Chondrocyte (in vitro differentiated cells): Measurements from ENCODE around the gene PLAC1. TPM values are rescaled to one million over a fixed set of nuclear protein-coding genes. Genes with fewer than 3 reads are reported as not detected.

ENCODE experiments used
- DNase-seq: peaks from one replicate; pipeline ENCODE4 v3.0.0; 2021; ENCODE audit warnings: mixed read lengths, low spot score
- H3K27ac Mint-ChIP-seq: one replicate; pipeline ENCODE4 v1.8.0; 2021; ENCODE audit warnings: mild to moderate bottlenecking, moderate library complexity, mixed read lengths; ENCODE audit not compliant: unreplicated experiment
- H3K27me3 Mint-ChIP-seq: 2 replicates; pipeline ENCODE4 v1.8.0; 2021; ENCODE audit warnings: low read depth, mixed read lengths
- H3K36me3 Mint-ChIP-seq: 2 replicates; pipeline ENCODE4 v1.8.0; 2021; ENCODE audit warnings: low read depth, mixed read lengths
- H3K4me1 Mint-ChIP-seq: 2 replicates; pipeline ENCODE4 v1.8.0; 2021; ENCODE audit warnings: low read depth, mild to moderate bottlenecking, mixed read lengths
- H3K4me3 Mint-ChIP-seq: one replicate; pipeline ENCODE4 v1.8.0; 2021; ENCODE audit warnings: mild to moderate bottlenecking, moderate library complexity, mixed read lengths; ENCODE audit not compliant: unreplicated experiment
- H3K9me3 Mint-ChIP-seq: 2 replicates; pipeline ENCODE4 v1.8.0; 2021; ENCODE audit warnings: low read depth, mixed read lengths
- total RNA-seq: library from RNA; stranded (reverse); gene quantifications from 3 replicates; pipeline ENCODE4 v1.2.1, GENCODE V29; 2021
- TF ChIP-seq, protein P1 (sequence below): fragments of 200-600 bp; sonication (generic); IDR thresholded peaks from 2 replicates; pipeline ENCODE4 v1.5.0; 2021; ENCODE audit warnings: antibody characterized with exemption, mild to moderate bottlenecking, moderate library complexity

PLAC1 gene
- total RNA-seq, 1 donor from 2014 or later = not detected

DNA sequence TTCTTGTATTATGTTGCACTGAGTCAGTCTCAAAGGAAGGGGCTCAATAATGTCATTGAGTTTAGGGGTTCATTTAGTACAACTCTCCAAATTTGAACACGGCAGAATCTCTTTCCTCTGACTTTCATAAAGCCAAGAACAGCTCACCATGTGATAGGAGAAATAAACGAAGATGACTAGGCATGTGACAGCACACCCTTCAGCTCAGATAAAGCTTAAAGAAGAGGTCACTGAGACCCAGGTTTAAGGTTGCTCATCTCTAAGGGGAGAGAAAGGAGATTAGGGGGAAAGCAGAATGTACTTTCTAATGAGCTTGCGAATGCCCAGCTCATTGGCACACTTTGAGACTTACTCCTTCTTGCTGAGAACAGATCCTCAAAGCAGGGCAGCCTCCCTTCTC is 89.0 kb downstream of the PLAC1 start:
- no peak overlapping the region for H3K4me3 Mint-ChIP-seq
- H3K9me3 Mint-ChIP-seq = no peaks in the 10 kb centered on the region
- no peak overlapping the region for H3K27ac Mint-ChIP-seq

DNA sequence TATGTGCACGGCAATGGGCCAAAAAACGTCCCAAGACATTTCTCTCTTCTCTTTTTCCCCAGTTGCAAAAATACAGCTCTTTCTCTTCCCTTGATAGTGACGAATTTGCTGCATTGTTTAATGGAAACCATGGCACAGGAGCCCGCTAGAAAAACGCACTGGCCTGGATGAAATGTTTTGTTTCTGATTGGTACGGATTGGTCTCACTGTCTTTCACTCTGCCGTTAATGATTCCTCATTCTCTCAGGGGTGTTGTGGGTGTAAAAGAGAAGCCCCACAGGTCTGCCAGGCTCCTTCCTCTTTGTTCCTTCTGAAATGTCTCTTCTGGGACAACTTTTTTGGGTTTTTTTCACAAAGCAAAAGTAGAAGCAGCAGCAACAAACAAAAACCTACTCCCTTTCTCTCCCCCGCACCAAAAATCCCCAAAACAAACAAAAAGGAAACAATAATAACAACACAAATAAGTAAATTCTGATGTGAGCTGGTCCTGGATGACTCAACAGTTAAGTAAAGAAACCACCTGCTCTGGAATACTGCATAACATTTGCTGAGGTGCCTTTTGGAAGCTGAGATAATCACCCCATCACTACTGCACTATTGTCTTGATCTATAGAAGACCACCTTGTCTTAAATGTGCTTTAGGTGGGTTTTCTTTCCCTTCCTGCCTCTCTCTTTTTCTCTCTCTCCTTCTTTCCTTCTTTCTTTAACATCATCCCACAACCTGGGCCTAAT is 89.8 kb downstream of the PLAC1 start:
- no peaks in the 10 kb centered on the region for H3K27me3 Mint-ChIP-seq

More for the DNA sequence above, 89.0 kb downstream of the PLAC1 start:
- Mint-ChIP-seq H3K36me3 (no peaks in the 10 kb centered on the region), H3K4me1 (peaks cover 18% of the 10 kb centered on the region), H3K27me3 (no peaks in the 10 kb centered on the region)
- no peak for DNase-seq
- TF ChIP-seq, protein P1, sequence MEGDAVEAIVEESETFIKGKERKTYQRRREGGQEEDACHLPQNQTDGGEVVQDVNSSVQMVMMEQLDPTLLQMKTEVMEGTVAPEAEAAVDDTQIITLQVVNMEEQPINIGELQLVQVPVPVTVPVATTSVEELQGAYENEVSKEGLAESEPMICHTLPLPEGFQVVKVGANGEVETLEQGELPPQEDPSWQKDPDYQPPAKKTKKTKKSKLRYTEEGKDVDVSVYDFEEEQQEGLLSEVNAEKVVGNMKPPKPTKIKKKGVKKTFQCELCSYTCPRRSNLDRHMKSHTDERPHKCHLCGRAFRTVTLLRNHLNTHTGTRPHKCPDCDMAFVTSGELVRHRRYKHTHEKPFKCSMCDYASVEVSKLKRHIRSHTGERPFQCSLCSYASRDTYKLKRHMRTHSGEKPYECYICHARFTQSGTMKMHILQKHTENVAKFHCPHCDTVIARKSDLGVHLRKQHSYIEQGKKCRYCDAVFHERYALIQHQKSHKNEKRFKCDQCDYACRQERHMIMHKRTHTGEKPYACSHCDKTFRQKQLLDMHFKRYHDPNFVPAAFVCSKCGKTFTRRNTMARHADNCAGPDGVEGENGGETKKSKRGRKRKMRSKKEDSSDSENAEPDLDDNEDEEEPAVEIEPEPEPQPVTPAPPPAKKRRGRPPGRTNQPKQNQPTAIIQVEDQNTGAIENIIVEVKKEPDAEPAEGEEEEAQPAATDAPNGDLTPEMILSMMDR = no peak

DNA sequence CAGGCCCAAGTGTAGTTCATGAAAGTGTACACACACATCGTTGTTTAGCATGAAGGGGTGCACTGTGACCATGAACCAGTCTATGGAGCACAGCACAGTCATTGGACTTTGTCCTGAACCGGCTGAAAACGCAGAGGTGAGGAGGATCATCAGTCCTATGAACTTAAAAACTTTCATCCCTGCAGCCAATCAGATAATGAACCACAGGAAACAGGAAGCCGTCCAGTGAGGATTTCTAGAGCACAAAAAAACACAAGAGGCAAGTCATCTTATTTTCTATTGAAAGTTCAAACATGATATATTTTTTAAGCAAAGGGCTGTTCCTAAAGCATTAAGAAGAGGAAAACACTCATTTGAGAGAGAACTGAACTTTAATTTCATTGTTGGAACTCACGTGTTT is 91.8 kb downstream of the PLAC1 start:
- no peak for DNase-seq
- Mint-ChIP-seq H3K9me3 (no peaks in the 10 kb centered on the region), H3K27ac (no peak overlapping the region), H3K4me1 (peaks cover 13% of the 10 kb centered on the region), H3K36me3 (no peaks in the 10 kb centered on the region), H3K27me3 (no peaks in the 10 kb centered on the region), H3K4me3 (no peak overlapping the region)
- TF ChIP-seq, protein P1 = no peak

More for the DNA sequence above, 89.8 kb downstream of the PLAC1 start:
- Mint-ChIP-seq H3K9me3 (no peaks in the 10 kb centered on the region), H3K27ac (no peak overlapping the region), H3K4me3 (no peak overlapping the region), H3K36me3 (no peaks in the 10 kb centered on the region), H3K4me1 (peaks cover 18% of the 10 kb centered on the region)
- no peak for DNase-seq
- TF ChIP-seq, protein P1 = no peak

DNA sequence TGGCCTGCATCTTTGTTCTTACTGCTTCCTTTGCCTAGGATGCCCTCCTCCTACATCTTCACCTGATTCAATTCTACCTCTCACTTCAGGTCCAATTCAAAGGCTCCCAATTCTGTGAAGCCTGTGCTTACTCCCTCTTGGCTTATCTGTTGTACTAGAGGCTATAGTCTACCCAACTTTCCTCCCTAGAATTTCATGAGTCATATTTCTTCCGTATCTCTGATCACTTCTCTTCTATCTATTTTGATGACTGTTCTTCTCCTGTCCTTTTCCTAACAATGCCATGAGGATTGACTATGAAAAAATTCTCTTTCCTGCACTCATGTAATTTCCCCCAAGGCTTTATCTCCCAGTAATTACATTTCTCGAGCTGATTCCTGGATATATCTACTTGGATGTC is 96.3 kb downstream of the PLAC1 start:
- Mint-ChIP-seq H3K4me3 (no peak overlapping the region), H3K9me3 (no peaks in the 10 kb centered on the region), H3K4me1 (no peaks in the 10 kb centered on the region), H3K27ac (no peak overlapping the region), H3K36me3 (no peaks in the 10 kb centered on the region), H3K27me3 (peaks cover 2% of the 10 kb centered on the region)
- DNase-seq = no peak
- TF ChIP-seq, protein P1 = no peak

DNA sequence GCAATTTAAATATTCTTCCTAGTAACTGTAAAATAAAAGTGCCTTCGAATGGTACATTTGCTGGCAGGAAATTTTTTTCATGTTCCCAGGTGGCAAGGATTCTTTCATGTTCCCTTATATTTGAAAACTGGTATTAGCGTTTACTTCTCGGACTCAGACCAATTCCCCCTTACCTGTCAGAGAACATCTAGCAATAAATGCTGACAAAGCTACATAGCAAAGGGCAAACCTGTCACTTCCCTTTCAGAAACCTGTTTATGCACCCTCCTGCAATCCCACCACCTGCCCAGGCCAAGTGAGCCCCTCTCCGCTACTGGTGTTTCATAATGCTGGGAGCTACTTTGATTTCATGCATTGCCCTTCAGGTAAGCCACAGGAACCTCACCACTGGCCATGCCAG is 100.1 kb downstream of the PLAC1 start:
- no peak overlapping the region for H3K27ac Mint-ChIP-seq
- no peak overlapping the region for H3K4me3 Mint-ChIP-seq

More for the DNA sequence above, 100.1 kb downstream of the PLAC1 start:
- Mint-ChIP-seq H3K4me1 (peaks cover 4% of the 10 kb centered on the region), H3K36me3 (no peaks in the 10 kb centered on the region), H3K9me3 (no peaks in the 10 kb centered on the region), H3K27me3 (peaks cover 5% of the 10 kb centered on the region)
- TF ChIP-seq, protein P1 = no peak
- DNase-seq = no peak
